Activated CD8-positive, alpha-beta memory T cell treated with anti-CD3 and anti-CD28 coated beads, Interleukin-2, amount 50 U/mL, for 1 hour (primary cell): ENCODE measurements around the gene MBD2.
"Not testable (repeated sequence)": the region's sequence is repeated elsewhere in the genome, so short reads cannot be mapped to it uniquely, and the experiment has no call there.

Experiments
- DNase-seq: peaks from one replicate; pipeline ENCODE4 v3.0.0-alpha.2; 2020; ENCODE audit errors: extremely low read depth

The MBD2 gene

GRCh38 chr18:54238173-54238936 is 13.9 kb upstream of the MBD2 start:
- DNase-seq, result no peak

GRCh38 chr18:54235871-54236270 is 11.4 kb upstream of the MBD2 start:
- no peak for DNase-seq

DNA sequence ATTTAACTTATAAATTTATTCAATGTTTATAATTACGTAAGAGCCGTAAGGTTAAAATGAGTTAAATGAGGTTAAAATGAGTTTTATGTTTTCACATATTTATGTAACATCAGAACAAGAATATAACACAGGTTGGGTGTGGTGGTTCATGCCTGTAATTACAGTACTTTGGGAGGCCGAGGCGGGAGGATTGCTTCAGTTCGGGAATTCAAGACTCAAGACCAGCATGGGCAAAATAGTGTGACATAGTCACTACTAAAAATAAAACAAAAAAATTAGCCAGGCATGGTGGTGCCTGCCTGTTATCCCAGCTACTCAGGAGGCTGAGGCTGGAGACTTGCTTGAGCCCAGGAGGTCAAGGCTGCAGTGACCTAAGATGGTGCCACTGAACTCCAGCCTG is 9.3 kb upstream of the MBD2 start:
- DNase-seq, result no peak

DNA sequence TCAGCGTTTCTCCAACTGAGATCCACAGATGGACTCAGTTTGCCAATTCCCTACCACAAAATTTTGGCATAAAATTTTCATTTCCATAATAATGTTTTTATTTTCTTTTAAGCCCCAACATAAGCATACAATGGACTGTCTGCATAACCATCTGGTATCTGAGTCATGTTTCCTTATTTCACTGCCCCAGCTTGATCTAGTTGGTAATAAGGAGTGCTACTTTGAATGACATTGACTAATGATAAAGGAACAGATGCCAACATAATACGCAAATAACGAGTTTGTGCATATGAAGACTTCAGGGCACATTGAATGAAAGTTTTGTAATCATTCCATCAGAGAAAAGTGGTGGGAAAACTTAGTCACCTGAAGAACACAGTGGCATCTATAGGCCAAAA is 8.8 kb upstream of the MBD2 start:
- no peak for DNase-seq

GRCh38 chr18:54232485-54233227 is 8.2 kb upstream of the MBD2 start:
- no peak for DNase-seq

GRCh38 chr18:54229421-54230059 is 5.1 kb upstream of the MBD2 start:
- no peak for DNase-seq

DNA sequence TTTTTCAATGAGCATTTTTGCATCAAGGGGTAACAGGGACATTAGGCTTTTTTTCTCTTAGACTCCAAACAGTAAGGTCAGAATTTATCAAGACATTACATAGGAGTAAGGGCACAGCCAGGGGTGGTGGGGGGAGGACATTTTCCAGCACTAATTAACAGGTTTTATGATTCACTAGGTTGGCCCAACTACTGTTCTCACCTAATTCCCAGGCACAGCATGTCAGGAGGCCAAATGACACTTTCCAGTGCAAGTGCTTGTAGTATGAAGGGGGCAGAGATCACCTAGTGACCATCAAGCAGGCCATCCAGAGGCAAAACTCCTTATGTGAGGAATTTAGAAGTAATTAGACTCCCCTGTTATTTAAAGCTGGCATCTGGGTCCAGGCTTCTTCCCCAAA is 3.9 kb upstream of the MBD2 start:
- no peak for DNase-seq

- DNase-seq, result no peak
These were observed 764 bp downstream of the MBD2 start for GRCh38 chr18:54223568-54224241.

DNA sequence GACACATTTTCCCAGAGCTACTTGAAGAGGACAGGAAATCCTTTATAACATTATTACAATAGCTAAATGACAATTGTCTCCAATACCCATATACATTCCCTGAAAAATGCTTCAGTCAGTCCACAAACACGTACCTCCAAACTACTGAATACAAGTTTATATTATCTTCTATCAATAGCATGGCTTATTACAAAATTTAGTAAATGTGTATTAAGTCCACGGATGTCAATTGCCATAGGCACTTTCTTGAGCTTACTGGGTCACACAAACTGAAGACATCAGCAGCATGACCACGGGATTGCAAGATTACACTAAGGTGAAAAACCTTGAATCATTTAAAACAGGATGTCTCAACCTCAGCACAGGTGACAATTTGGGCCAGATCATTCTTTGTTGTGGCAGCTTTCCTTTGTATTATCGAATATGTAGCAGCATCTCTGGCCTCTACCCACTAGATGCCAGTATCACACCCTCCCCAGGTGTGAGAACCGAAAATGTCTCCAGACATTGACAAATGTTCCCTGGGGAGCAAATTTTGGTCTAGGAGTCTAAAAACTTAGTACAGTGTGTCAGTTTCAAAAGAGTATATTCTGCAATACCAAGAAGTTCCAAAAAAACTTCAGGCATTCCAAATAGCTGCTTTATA is 1.4 kb downstream of the MBD2 start:
- DNase-seq, result no peak

GRCh38 chr18:54220406-54220805 is 4.1 kb downstream of the MBD2 start:
- DNase-seq, result no peak

- not testable (repeated sequence) for DNase-seq
These were observed 5.7 kb downstream of the MBD2 start for GRCh38 chr18:54218803-54219202.

GRCh38 chr18:54218299-54218698 is 6.2 kb downstream of the MBD2 start:
- no peak for DNase-seq

- no peak for DNase-seq
These were observed 6.8 kb downstream of the MBD2 start for GRCh38 chr18:54217624-54218023.

DNA sequence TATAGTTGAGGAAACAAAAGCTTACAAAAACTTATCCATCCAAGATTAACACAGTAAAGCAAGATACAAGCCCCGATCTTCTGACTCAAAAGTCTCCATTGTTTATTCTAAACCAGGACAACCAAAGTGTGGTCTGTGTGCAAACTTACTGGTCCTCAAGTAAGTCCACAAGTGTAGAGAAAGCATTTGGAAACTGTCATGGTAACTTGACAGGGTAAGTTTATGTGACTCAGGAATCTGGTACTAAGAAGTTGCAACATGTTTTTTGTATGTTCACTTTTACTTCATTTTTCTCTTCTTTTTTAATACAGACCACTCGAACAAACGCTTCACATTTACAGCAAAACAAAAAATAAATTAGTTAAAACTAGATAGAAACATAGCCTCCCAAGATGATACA is 9.4 kb downstream of the MBD2 start:
- no peak for DNase-seq

DNA sequence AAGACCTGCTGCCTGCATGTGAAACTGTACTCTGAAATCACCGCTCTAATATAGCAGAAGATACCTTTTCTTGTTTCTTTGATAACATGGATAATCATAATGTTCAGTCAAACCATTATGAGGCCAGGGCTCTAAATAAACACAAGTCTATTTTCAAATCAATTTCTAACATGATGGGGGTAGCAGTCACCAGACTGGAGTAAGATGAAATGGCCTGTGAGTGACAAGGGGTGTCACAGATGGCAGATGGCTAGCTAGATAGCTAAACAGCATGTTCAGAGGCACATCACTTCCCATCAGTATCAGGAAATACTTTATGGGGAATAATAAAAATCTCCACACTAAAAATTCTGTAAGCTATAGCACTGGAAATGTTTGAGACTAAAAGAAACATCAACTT is 14.0 kb downstream of the MBD2 start:
- no peak for DNase-seq

- DNase-seq, result no peak
These were observed 14.8 kb downstream of the MBD2 start for GRCh38 chr18:54209471-54210180.

- no peak for DNase-seq
These were observed 18.0 kb downstream of the MBD2 start for GRCh38 chr18:54206447-54206846.

DNA sequence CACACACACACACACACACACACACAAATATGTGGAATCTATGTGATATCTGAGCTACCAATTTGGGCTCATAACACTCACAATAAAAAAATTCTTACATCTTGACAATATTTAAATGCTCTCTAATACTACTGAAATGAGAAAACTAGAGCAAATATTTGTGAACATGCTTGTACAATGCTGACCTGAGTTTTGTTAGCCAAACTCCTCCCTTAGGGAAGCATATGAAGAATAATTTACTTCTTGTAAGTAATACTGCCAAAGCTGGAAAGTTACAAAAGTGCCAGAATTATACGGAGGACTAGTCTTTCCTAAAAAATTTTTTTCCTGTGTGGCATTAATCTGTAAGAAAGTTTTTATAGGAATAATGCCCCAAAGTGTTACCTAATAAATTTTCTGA is 18.5 kb downstream of the MBD2 start:
- no peak for DNase-seq

DNA sequence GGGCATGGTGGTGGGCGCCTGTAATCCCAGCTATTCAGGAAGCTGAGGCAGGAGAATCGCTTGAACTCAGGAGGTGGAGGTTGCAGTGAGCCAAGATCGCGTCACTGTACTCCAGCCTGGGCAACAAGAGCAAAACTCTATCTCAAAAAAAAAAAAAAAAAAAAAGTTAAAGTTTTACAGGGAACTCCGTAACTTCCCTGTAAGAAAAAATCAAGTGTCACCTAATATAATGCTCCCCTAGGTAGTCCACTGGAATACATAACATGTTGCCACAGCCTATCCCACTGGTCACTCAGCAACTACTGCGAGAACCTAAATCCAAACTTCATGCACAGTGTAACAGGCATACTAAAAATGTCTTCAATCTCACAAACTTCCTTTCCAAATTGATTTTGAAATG is 19.0 kb downstream of the MBD2 start:
- DNase-seq, result not testable (repeated sequence)

- DNase-seq, result no peak
These were observed 19.6 kb downstream of the MBD2 start for GRCh38 chr18:54204883-54205282.

GRCh38 chr18:54203914-54204313 is 20.6 kb downstream of the MBD2 start:
- DNase-seq, result no peak
